ENCODE measurements around the gene NDUFS8.

DNA sequence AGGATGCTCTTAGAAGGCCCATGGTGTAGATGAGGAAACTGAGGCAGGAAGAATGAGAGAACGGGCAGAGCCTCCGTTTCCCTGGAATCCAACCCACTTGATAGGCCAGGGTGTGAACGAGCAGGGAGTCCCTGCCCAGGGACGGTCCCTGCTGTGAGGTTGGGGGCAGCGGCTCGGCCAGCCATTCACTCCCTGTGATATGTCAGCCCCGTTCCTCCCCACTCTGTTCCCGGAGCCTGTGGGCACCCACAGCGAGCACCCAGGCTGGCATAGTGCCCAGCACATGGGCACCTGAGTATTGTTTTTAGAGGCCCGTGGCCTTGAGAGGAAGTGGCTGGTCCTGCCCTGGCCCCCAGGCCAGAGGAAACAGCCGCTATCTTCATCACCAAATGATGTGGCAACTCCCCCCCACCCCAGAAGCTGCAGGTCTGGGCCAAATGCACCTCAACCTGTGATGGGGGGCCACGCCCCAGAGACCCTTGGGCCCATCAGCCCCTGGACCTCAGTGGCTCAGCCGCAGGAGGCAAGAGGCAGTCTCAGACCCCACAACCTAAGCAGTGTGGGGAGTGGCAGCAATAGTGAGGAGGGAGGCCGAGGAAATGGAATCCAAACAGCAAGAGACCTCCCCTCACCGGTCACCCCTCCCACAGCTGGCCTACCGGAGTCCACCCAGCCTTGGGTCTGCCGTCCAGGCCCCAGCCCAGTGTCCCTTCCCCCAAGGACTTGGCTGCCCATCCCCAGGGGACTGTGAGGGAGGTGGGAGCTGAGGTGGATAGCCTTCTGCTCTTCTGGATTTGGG is 18.2 kb upstream of the NDUFS8 start:
- TF ChIP-seq POLR2A (IDR thresholded peaks at IDR 0.05; ENCODE audit: low read depth, low read length) (no peak), TAF1 (IDR thresholded peaks at IDR 0.05; ENCODE audit: borderline replicate concordance, low read depth, low read length) (no peak)
